GM13977 (cell line): ENCODE results near the gene CDH4.

Source experiments
- DNase-seq: peaks from one replicate; pipeline ENCODE4 v3.0.0; 2012; ENCODE audit warnings: low spot score
- CTCF ChIP-seq: IDR thresholded peaks from 2 replicates; pipeline ENCODE4 v1.5.1; 2012; ENCODE audit warnings: mild to moderate bottlenecking, control low read depth; ENCODE audit not compliant: insufficient read depth; ENCODE audit errors: extremely low read depth, missing control alignments
- in situ Hi-C: fragments of 300-500 bp; cut with MboI; formaldehyde crosslinking; loops from one replicate; pipeline ENCODE4 v1.12.0; 2022; ENCODE audit warnings: low sequenced_read_pairs, low pct_unique_long_range_greater_than_20kb, mixed read lengths, inconsistent platforms; ENCODE audit not compliant: unreplicated experiment

Gene CDH4

GRCh38 chr20:61919239-61919638 lies 667.2 kb downstream of the CDH4 start:
- TF ChIP-seq CTCF, result no peak
- DNase-seq, result no peak
- in situ Hi-C loops, result no loop called here

- DNase-seq, result no peak
- in situ Hi-C loops, result no loop called here
- no peak for TF ChIP-seq CTCF
Measured at GRCh38 chr20:61919675-61920365, 667.8 kb downstream of the CDH4 start.

DNA sequence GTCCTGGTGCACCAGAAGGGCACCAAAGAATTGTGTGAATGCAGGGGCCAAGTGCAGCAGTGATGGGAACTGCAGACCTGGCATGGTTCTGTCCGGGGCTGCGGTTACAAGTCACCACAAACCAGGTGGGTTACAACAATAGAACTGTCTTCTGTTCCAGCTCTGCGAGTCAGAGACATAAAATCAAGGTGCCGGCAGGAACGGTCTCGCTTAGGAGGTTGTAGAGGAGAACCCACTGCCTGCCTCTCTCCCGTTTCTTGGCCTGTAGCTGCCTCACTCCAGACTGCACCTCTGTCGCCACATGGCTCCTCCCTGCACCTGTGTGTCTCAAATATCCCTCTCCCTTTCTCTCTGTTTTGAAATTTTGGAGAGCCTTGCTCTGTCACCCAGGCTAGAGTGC lies 670.4 kb downstream of the CDH4 start:
- no peak for DNase-seq

GRCh38 chr20:61922936-61923335 lies 670.9 kb downstream of the CDH4 start:
- in situ Hi-C loops, result no loop called here
- no peak for DNase-seq
- TF ChIP-seq CTCF, result no peak

More for the DNA sequence above, 670.4 kb downstream of the CDH4 start:
- TF ChIP-seq CTCF, result no peak
- in situ Hi-C loops, result no loop called here

DNA sequence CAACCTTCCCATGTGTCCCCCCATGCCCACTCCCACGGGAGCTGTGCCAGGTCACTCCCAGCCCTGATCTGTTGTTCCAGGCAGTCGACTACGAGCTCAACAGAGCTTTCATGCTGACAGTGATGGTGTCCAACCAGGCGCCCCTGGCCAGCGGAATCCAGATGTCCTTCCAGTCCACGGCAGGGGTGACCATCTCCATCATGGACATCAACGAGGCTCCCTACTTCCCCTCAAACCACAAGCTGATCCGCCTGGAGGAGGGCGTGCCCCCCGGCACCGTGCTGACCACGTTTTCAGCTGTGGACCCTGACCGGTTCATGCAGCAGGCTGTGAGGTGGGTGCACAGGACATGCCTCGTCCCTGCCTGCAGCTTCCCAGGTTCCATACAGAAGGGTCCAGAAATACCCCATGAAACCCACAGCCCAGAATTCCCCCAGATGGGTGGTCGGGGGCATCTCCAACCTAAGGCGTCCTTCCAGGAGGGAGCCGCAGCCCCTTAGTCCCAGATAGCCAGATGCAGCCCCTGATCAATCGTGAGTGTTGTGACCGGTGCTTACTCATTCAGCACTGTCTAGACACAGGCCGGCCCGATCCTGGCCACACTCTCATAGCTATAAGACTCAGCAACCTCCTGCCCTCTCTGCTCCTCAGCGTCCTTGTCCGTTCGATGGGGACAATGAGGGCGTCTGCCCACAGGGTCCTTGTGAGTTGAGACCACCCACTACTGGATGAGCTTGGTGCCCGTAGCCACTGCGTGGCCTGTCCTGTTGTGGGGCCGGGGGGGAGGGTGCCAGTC lies 671.5 kb downstream of the CDH4 start:
- in situ Hi-C loops, result no loop called here
- DNase-seq, result no peak
- TF ChIP-seq CTCF, result no peak

GRCh38 chr20:61924211-61924857 lies 672.3 kb downstream of the CDH4 start:
- in situ Hi-C loops, result no loop called here
- no peak for DNase-seq
- no peak for TF ChIP-seq CTCF
